Body of pancreas (tissue), 4 donors: ENCODE measurements around the gene ZNF566. TPM values are rescaled to one million over a fixed set of nuclear protein-coding genes. Genes with fewer than 3 reads are reported as not detected.
A peak's percentile ranks its signal among the peaks of the same experiment; 100 is the strongest.

Experiments used
- ATAC-seq: fragments of 150-250 bp; one replicate; pipeline ENCODE4 v1.9.1; 2016
- DNase-seq, 4 donors: peaks; one replicate each; pipeline ENCODE4 v3.0.0-alpha.2; 2019
- H3K27ac ChIP-seq, 4 donors: fragments of 200-600 bp; sonication (generic); 1 replicate in 3 of 4; 2 replicates in 1 of 4; pipeline versions ENCODE4 v1.5.1 to v1.6.1; 2016 to 2019; ENCODE audit warnings: mild to moderate bottlenecking in 1 of 4, mixed read lengths in 1 of 4, moderate library complexity in 1 of 4
- H3K27me3 ChIP-seq, 2 donors: fragments of 200-600 bp; sonication (generic); one replicate each; pipeline ENCODE4 v1.6.0; 2016; ENCODE audit warnings: mild to moderate bottlenecking in 1 of 2
- H3K36me3 ChIP-seq, 2 donors: fragments of 200-600 bp; sonication (generic); replicated peaks in 1 of 2; 2 replicates each; pipeline ENCODE4 v1.5.1; 2016; ENCODE audit warnings: low read depth in 2 of 2; ENCODE audit not compliant: insufficient read depth in 1 of 2
- H3K4me1 ChIP-seq: fragments of 200-600 bp; sonication (generic); one replicate; pipeline ENCODE4 v1.6.0; 2016
- H3K4me3 ChIP-seq, 2 donors: fragments of 200-600 bp; sonication (generic); 1 replicate in 1 of 2; 2 replicates in 1 of 2; pipeline ENCODE4 v1.5.1; 2016 to 2019
- H3K9me3 ChIP-seq, 3 donors: fragments of 200-600 bp; sonication (generic); 1 replicate in 2 of 3; 2 replicates in 1 of 3; pipeline ENCODE4 v1.5.1; 2016
- CTCF ChIP-seq, 7 experiments: fragments of 450-650 bp in 4 of 7; fragments of 200-600 bp in 3 of 7; sonication (generic) in 3 of 7; IDR thresholded peaks; one replicate each; pipeline ENCODE4 v1.5.1; 2016 to 2019; ENCODE audit warnings: antibody characterized with exemption in 7 of 7
- POLR2A ChIP-seq, 3 donors: fragments of 450-650 bp; IDR thresholded peaks; one replicate each; pipeline ENCODE4 v1.6.1; 2016; ENCODE audit warnings: antibody characterized with exemption in 3 of 3, mild to moderate bottlenecking in 2 of 3
- WGBS, 2 donors: methylation state at CpG; one replicate each; pipeline ENCODE4 v1.1.5; 2017; 5-methylcytosine and 5-hydroxymethylcytosine counted together
- intact Hi-C: fragments of 100-400 bp; cut with DNase I; formaldehyde crosslinking; loops from one replicate; pipeline ENCODE4 v1.15.1; 2023
- total RNA-seq, 2 donors: library from RNA; depleted of rRNA; stranded (reverse); fragments of >200 nt; gene quantifications; one replicate each; pipeline ENCODE4 v1.1.0, GENCODE V29; 2016

Gene ZNF566
- total RNA-seq, 2 donors from 2014 or later, result 4.4 to 9.9 TPM

DNA sequence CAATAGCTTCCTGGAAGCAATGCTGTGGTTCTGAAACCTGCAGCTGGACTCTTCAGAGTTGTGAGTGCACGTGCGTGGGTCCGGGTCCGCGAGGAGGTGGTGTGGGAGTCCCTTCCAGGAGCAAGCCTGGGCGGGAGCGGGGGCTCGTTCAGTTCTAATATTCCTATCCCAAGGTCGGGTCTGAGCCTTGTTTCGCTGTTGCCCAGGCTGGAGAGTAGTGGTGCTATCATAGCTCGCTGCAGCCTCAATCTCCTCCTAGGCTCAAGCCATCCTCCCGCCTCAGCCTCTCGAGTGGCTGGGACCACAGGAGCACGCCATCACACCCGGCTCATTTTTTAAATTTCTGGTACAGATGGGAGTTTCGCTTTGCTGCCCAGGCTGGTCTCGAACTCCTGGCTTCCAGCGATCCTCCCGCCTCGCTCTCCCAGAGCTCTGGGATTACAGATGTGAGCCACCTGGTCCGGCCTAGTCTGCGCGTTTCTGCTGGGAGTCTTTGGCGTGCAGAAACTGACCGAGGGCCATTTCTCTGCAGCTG, 71.5 kb downstream of the ZNF566 start:
- DNase-seq, result no peak
- Histone ChIP-seq H3K9me3 (no peaks in the 10 kb centered on the region), H3K4me3 (peak overlapping the region; percentile 38 to 67), H3K27me3 (no peaks in the 10 kb centered on the region), H3K4me1 (peaks cover 19% of the 10 kb centered on the region), H3K27ac (peak overlapping the region; percentile 40 to 80 (median 59)), H3K36me3 (no peaks in the 10 kb centered on the region)
- intact Hi-C loops, result no loop called here
- 24 to 31% methylated on average over 5 to 25 of the region's 25 CpGs for WGBS, 2 donors
- ATAC-seq, result no peak
- no peak for TF ChIP-seq CTCF (IDR thresholded peaks at IDR 0.05)

DNA sequence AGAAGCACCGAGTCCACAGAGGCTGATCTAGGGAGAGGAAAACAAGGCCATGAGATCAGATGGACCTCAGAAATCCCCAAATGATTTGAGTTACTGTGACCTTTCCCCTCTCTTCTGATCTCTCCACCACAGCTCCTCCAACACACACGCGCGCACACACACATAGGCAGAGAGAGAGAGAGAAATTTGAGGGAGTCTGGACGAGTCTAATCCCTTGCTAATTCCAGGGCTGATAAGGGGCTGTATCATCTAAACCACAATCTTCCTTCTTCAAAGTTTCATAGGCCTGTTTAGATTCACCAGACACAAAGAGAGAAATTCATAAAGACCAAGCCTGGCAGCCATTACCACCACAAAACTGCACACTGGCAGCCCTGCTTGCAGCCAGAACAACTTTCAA, 79.5 kb downstream of the ZNF566 start:
- Histone ChIP-seq H3K4me3 (no peak overlapping the region), H3K4me1 (no peaks in the 10 kb centered on the region), H3K27ac (no peak overlapping the region), H3K36me3 (no peaks in the 10 kb centered on the region), H3K9me3 (no peaks in the 10 kb centered on the region), H3K27me3 (no peaks in the 10 kb centered on the region)
- 77 to 91% methylated on average over 4 to 5 of the region's 5 CpGs for WGBS, 2 donors
- TF ChIP-seq POLR2A (IDR thresholded peaks at IDR 0.05) (no peak), CTCF (IDR thresholded peaks at IDR 0.05) (no peak)
- no peak for DNase-seq
- intact Hi-C loops, result no loop called here
- ATAC-seq, result no peak

DNA sequence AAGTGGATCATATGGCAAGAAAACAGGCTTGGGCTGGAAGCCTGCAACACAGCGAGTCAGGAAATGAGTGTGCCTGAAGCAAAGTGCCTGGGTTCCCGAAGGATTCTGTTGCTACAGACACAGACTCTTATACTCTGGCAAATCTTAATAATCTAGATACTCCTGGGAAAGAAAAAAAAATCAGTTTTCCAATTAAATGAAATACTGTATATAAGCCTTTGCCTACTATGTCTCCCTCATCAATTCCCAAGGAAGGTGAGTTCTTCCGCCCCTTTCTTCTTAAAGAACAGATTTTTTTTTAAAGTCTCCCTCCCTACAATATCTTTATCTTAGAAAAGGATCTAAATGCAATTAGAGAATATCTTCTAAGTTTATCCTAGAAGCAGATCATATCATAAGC, 81.3 kb downstream of the ZNF566 start:
- WGBS, 2 donors, result 75 to 91% methylated on average over 3 of the region's 3 CpGs
- no peak overlapping the region for H3K4me3 ChIP-seq
- ATAC-seq (no peak), DNase-seq (no peak)
- H3K9me3 ChIP-seq, result no peaks in the 10 kb centered on the region
- intact Hi-C loops, result no loop called here
- H3K27ac ChIP-seq, result no peak overlapping the region
- TF ChIP-seq CTCF (IDR thresholded peaks at IDR 0.05) (no peak), POLR2A (IDR thresholded peaks at IDR 0.05) (no peak)
- no peaks in the 10 kb centered on the region for H3K36me3 ChIP-seq
- H3K27me3 ChIP-seq, result no peaks in the 10 kb centered on the region
- H3K4me1 ChIP-seq, result no peaks in the 10 kb centered on the region

- Histone ChIP-seq H3K4me1 (no peaks in the 10 kb centered on the region), H3K36me3 (peaks cover 0 to 3% of the 10 kb centered on the region in 2 donors), H3K9me3 (peaks cover 0 to 12% (median 0%) of the 10 kb centered on the region in 3 donors), H3K4me3 (no peak overlapping the region), H3K27me3 (no peaks in the 10 kb centered on the region), H3K27ac (no peak overlapping the region)
- no peak for DNase-seq
- WGBS, 2 donors, result 94 to 96% methylated on average over 3 of the region's 3 CpGs
- intact Hi-C loops, result no loop called here
- no peak for TF ChIP-seq CTCF (IDR thresholded peaks at IDR 0.05)
- TF ChIP-seq POLR2A (IDR thresholded peaks at IDR 0.05), result no peak
- no peak for ATAC-seq
Measured at GRCh38 chr19:36404498-36404897, 84.9 kb downstream of the ZNF566 start.

DNA sequence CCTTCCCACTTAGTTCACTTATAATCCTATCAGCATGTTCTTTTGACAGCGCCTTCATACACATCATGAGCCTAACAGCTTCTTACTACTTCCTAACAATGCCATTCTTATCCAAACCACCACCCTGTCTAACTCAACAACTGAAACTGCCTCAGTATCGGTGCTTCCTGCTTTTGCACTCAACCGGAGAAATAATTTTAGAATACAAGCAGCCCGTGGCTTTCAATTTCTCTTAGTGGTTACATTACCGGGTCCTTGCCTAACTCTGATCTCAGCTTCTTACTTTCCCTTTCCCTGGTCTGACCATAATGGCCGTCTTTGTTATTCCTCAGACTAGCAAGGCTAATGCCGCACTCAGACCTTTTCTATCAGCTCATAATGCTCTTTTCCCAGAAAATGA, 87.9 kb downstream of the ZNF566 start:
- Histone ChIP-seq H3K27me3 (no peaks in the 10 kb centered on the region), H3K27ac (no peak overlapping the region), H3K4me1 (no peaks in the 10 kb centered on the region), H3K36me3 (peaks cover 0 to 3% of the 10 kb centered on the region in 2 donors), H3K4me3 (no peak overlapping the region), H3K9me3 (peaks cover 0 to 19% (median 0%) of the 10 kb centered on the region in 3 donors)
- no peak for ATAC-seq
- DNase-seq, result no peak
- TF ChIP-seq CTCF (IDR thresholded peaks at IDR 0.05), result no peak
- TF ChIP-seq POLR2A (IDR thresholded peaks at IDR 0.05), result no peak
- intact Hi-C loops, result no loop called here
- whole genome bisulfite sequencing, 2 donors, result 88 to 94% methylated on average over 7 of the region's 7 CpGs
